ENCODE data around the gene F2RL1.

- no peak for TF ChIP-seq CTCF (IDR thresholded peaks at IDR 0.05; ENCODE audit: poor library complexity, severe bottlenecking)
- no peak for TF ChIP-seq EP300 (conservative IDR thresholded peaks at IDR 0.05; ENCODE audit: poor library complexity, severe bottlenecking)
- no peak for TF ChIP-seq SMC3 (conservative IDR thresholded peaks at IDR 0.05; ENCODE audit: poor library complexity)
- no peak for TF ChIP-seq TAF1 (IDR thresholded peaks at IDR 0.05; ENCODE audit: low read depth)
- TF ChIP-seq EZH2 (IDR thresholded peaks at IDR 0.05; ENCODE audit: borderline replicate concordance, insufficient read depth, low read length, poor library complexity, severe bottlenecking), result no peak
- no peak for TF ChIP-seq REST (IDR thresholded peaks at IDR 0.05; ENCODE audit: borderline replicate concordance)
- no peak for TF ChIP-seq MXI1 (conservative IDR thresholded peaks at IDR 0.05; ENCODE audit: poor library complexity, severe bottlenecking)
Measured at GRCh38 chr5:76811214-76811613, 7.6 kb upstream of the F2RL1 start.

All from neural cell (in vitro differentiated cells).